ENCODE measurements around the gene SYNGR3. TPM values are rescaled to one million over a fixed set of nuclear protein-coding genes. Genes with fewer than 3 reads are reported as not detected.

SYNGR3 gene
- polyA plus RNA-seq, 1 donor (not counting 4 experiments of a cell fraction or from before 2014, with no cell fraction given), result 0.30 TPM

- no peaks in the 10 kb centered on the region for H3K27me3 ChIP-seq (ENCODE audit: control insufficient read depth, extremely low read depth, insufficient read depth, low read length)
- no peaks in the 10 kb centered on the region for H3K79me2 ChIP-seq (ENCODE audit: control insufficient read depth, insufficient read depth, low read length)
- no peak overlapping the region for H3K27ac ChIP-seq (ENCODE audit: control insufficient read depth, insufficient read depth, low read length)
- no peak overlapping the region for H3K9ac ChIP-seq (ENCODE audit: control insufficient read depth, extremely low read depth, insufficient read depth, low read length)
- peaks cover 27% of the 10 kb centered on the region for H3K4me1 ChIP-seq (ENCODE audit: control insufficient read depth, extremely low read depth, insufficient read depth, low read length)
- TF ChIP-seq CTCF (optimal IDR thresholded peaks at IDR 0.05 in 1 of 3, IDR thresholded peaks at IDR 0.05 in 1 of 3, conservative IDR thresholded peaks at IDR 0.05 in 1 of 3; ENCODE audit: extremely low read depth in 1 of 3, insufficient read depth in 2 of 3, low read length in 3 of 3) (no peak), EZH2 (IDR thresholded peaks at IDR 0.05; ENCODE audit: low read length) (no peak)
- no peaks in the 10 kb centered on the region for H3K9me3 ChIP-seq (ENCODE audit: control insufficient read depth, low read depth, low read length)
- no peak for FAIRE-seq
- no peaks in the 10 kb centered on the region for H3K9me1 ChIP-seq (ENCODE audit: control insufficient read depth, extremely low read depth, insufficient read depth, low read length)
- no peak overlapping the region for H2AFZ ChIP-seq (ENCODE audit: control insufficient read depth, low read length)
- H3K4me3 ChIP-seq (ENCODE audit: control insufficient read depth in 2 of 3, extremely low read depth in 1 of 3, insufficient read depth in 2 of 3, low read depth in 1 of 3, low read length in 3 of 3), result no peak overlapping the region
- H4K20me1 ChIP-seq (ENCODE audit: control insufficient read depth, extremely low read depth, insufficient read depth, low read length), result no peaks in the 10 kb centered on the region
- no peak for DNase-seq (ENCODE audit: low read depth, low spot score)
- H3K36me3 ChIP-seq (ENCODE audit: control insufficient read depth in 2 of 2, extremely low read depth in 1 of 2, insufficient read depth in 2 of 2, low read length in 2 of 2), result no peaks in the 10 kb centered on the region
- dilution Hi-C loops (cut with MboI; ENCODE audit: extremely low pct_ligation_motif_present, low sequenced_read_pairs), result no loop called here
- no peak overlapping the region for H3K4me2 ChIP-seq (ENCODE audit: control insufficient read depth, extremely low read depth, insufficient read depth, low read depth, low read length)
These were observed 44.0 kb upstream of the SYNGR3 start for GRCh38 chr16:1945559-1946391.

- dilution Hi-C loops (cut with MboI; ENCODE audit: extremely low pct_ligation_motif_present, low sequenced_read_pairs), result no loop called here
- Histone ChIP-seq H3K9me3 (ENCODE audit: control insufficient read depth, low read depth, low read length) (no peaks in the 10 kb centered on the region), H3K27ac (ENCODE audit: control insufficient read depth, insufficient read depth, low read length) (no peak overlapping the region), H3K9ac (ENCODE audit: control insufficient read depth, extremely low read depth, insufficient read depth, low read length) (no peak overlapping the region), H2AFZ (ENCODE audit: control insufficient read depth, low read length) (no peak overlapping the region), H3K9me1 (ENCODE audit: control insufficient read depth, extremely low read depth, insufficient read depth, low read length) (no peaks in the 10 kb centered on the region), H3K4me1 (ENCODE audit: control insufficient read depth, extremely low read depth, insufficient read depth, low read length) (peaks cover 32% of the 10 kb centered on the region), H3K79me2 (ENCODE audit: control insufficient read depth, insufficient read depth, low read length) (no peaks in the 10 kb centered on the region), H3K4me2 (ENCODE audit: control insufficient read depth, extremely low read depth, insufficient read depth, low read depth, low read length) (no peak overlapping the region), H3K36me3 (ENCODE audit: control insufficient read depth in 2 of 2, extremely low read depth in 1 of 2, insufficient read depth in 2 of 2, low read length in 2 of 2) (no peaks in the 10 kb centered on the region), H3K27me3 (ENCODE audit: control insufficient read depth, extremely low read depth, insufficient read depth, low read length) (no peaks in the 10 kb centered on the region), H3K4me3 (ENCODE audit: control insufficient read depth in 2 of 3, extremely low read depth in 1 of 3, insufficient read depth in 2 of 3, low read depth in 1 of 3, low read length in 3 of 3) (no peak overlapping the region), H4K20me1 (ENCODE audit: control insufficient read depth, extremely low read depth, insufficient read depth, low read length) (no peaks in the 10 kb centered on the region)
- TF ChIP-seq CTCF (optimal IDR thresholded peaks at IDR 0.05 in 1 of 3, IDR thresholded peaks at IDR 0.05 in 1 of 3, conservative IDR thresholded peaks at IDR 0.05 in 1 of 3; ENCODE audit: extremely low read depth in 1 of 3, insufficient read depth in 2 of 3, low read length in 3 of 3), result no peak
- no peak for TF ChIP-seq EZH2 (IDR thresholded peaks at IDR 0.05; ENCODE audit: low read length)
- DNase-seq (ENCODE audit: low read depth, low spot score) (no peak), FAIRE-seq (no peak)
These were observed 43.0 kb upstream of the SYNGR3 start for GRCh38 chr16:1946495-1947368.
